NCI-H526 (cell line): ENCODE results near the gene PCARE.

Source experiments
- DNase-seq, 2 experiments: peaks; one replicate each; lab custom pipeline; 2025; lab: John Stamatoyannopoulos, UW

PCARE gene

GRCh38 chr2:29035016-29035745 lies 39.1 kb downstream of the PCARE start:
- DNase-seq = no peak

GRCh38 chr2:29033656-29034055 lies 40.7 kb downstream of the PCARE start:
- no peak for DNase-seq

GRCh38 chr2:29033172-29033571 lies 41.2 kb downstream of the PCARE start:
- no peak for DNase-seq

GRCh38 chr2:29032189-29032588 lies 42.1 kb downstream of the PCARE start:
- no peak for DNase-seq

GRCh38 chr2:29031046-29031445 lies 43.3 kb downstream of the PCARE start:
- no peak for DNase-seq

GRCh38 chr2:29025711-29026110 lies 48.6 kb downstream of the PCARE start:
- no peak for DNase-seq

GRCh38 chr2:29024882-29025430 lies 49.4 kb downstream of the PCARE start:
- no peak for DNase-seq

GRCh38 chr2:29023188-29023587 lies 51.1 kb downstream of the PCARE start:
- DNase-seq = no peak

GRCh38 chr2:29022679-29023078 lies 51.6 kb downstream of the PCARE start:
- DNase-seq = no peak

- no peak for DNase-seq
These were observed 52.4 kb downstream of the PCARE start for GRCh38 chr2:29021886-29022285.

- DNase-seq = no peak
These were observed 56.4 kb downstream of the PCARE start for GRCh38 chr2:29017716-29018435.

- no peak for DNase-seq
These were observed 57.8 kb downstream of the PCARE start for GRCh38 chr2:29016504-29016903.

- no peak for DNase-seq
These were observed 58.4 kb downstream of the PCARE start for GRCh38 chr2:29015701-29016470.

GRCh38 chr2:29014811-29015421 lies 59.4 kb downstream of the PCARE start:
- no peak for DNase-seq

- DNase-seq = no peak
These were observed 60.0 kb downstream of the PCARE start for GRCh38 chr2:29014331-29014730.

- DNase-seq = no peak
These were observed 61.1 kb downstream of the PCARE start for GRCh38 chr2:29013057-29013780.

GRCh38 chr2:29012211-29012681 lies 62.1 kb downstream of the PCARE start:
- no peak for DNase-seq
